ENCODE results near the gene RANGAP1.
A peak's percentile ranks its signal among the peaks of the same experiment; 100 is the strongest.

Gene RANGAP1

DNA sequence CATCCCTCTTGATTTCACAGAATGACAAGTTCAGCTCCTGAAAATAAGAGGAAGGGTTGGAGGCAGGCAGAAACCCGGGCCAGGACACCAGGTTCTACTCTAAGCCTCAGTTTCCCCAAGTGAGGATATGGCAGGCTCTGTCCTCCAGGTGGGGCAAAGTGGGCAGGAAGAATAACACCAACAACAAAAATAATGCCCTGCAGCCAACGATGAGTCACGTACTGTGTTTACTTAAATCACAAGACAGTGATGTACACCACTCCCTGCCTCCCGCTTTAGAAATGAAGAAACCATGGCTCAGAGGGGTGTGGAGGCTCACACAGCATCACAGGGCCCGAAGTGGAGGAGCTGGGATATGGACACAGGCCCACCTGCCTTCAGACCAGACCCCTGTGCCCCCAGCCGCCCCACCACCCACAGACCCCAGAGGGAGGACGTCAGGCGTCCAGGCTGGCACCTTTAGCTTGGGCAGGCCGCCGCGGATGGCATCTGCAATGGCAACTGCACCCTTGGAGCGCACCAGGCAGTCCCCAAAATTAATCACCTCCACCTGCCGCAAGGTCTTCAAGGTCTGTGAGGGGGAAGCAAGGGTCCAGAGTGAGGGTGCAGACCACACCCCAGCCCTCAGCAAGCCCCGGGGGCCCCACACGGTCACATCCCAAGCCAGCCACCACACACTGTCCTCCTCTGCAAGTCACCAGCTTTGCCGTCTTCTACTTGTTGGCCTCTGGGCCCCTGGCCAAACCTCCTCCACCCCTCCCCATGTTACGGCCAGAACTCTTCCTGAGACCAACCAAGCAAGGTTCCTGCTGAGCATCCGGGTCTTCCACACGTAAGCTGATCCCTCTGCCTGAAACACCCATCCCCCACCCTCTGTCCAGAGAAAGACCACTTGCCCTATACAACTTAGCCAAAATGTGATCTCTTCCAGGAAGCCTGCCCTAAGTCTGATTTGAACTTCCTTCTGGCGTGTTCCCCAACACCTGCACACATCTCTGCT is 29.4 kb downstream of the RANGAP1 start:
- TF ChIP-seq, protein P1, sequence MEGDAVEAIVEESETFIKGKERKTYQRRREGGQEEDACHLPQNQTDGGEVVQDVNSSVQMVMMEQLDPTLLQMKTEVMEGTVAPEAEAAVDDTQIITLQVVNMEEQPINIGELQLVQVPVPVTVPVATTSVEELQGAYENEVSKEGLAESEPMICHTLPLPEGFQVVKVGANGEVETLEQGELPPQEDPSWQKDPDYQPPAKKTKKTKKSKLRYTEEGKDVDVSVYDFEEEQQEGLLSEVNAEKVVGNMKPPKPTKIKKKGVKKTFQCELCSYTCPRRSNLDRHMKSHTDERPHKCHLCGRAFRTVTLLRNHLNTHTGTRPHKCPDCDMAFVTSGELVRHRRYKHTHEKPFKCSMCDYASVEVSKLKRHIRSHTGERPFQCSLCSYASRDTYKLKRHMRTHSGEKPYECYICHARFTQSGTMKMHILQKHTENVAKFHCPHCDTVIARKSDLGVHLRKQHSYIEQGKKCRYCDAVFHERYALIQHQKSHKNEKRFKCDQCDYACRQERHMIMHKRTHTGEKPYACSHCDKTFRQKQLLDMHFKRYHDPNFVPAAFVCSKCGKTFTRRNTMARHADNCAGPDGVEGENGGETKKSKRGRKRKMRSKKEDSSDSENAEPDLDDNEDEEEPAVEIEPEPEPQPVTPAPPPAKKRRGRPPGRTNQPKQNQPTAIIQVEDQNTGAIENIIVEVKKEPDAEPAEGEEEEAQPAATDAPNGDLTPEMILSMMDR (conservative IDR thresholded peaks at IDR 0.05), result no peak
- H3K27ac ChIP-seq, result peak overlapping the region; percentile 73

GRCh38 chr22:41254230-41254629 is 31.8 kb downstream of the RANGAP1 start:
- no peak overlapping the region for H3K27ac ChIP-seq
- TF ChIP-seq, protein P1 (conservative IDR thresholded peaks at IDR 0.05), result no peak

- TF ChIP-seq, protein P1 (conservative IDR thresholded peaks at IDR 0.05), result no peak
- H3K27ac ChIP-seq, result no peak overlapping the region
Observed at GRCh38 chr22:41252365-41252764, 33.6 kb downstream of the RANGAP1 start.

DNA sequence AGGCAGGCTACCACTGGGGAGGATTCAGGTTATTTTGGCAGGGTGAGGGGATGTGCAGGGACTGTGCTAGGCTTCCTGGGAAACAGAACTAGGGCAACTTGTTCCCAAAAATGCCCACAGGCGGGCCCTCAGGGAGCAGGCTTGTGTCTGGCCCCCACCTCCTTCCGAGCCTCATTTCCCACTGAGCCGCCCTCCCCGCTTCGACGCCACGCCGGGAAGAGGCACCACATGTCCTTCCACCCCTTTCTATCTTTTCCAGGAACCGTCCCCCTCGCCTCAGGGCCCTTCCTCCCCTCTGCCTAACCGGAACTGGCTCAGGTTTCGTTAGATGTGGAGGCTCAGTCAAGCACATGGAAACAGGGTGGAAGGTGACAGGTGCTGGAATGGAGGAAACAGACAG is 35.9 kb downstream of the RANGAP1 start:
- TF ChIP-seq, protein P1 (conservative IDR thresholded peaks at IDR 0.05), result no peak
- H3K27ac ChIP-seq, result no peak overlapping the region

- H3K27ac ChIP-seq, result no peak overlapping the region
Observed at GRCh38 chr22:41249442-41249841, 36.5 kb downstream of the RANGAP1 start.

GRCh38 chr22:41248758-41249157 is 37.2 kb downstream of the RANGAP1 start:
- TF ChIP-seq, protein P1 (conservative IDR thresholded peaks at IDR 0.05), result no peak
- H3K27ac ChIP-seq, result no peak overlapping the region

More at GRCh38 chr22:41249442-41249841, 36.5 kb downstream of the RANGAP1 start:
- TF ChIP-seq, protein P1 (conservative IDR thresholded peaks at IDR 0.05), result no peak

DNA sequence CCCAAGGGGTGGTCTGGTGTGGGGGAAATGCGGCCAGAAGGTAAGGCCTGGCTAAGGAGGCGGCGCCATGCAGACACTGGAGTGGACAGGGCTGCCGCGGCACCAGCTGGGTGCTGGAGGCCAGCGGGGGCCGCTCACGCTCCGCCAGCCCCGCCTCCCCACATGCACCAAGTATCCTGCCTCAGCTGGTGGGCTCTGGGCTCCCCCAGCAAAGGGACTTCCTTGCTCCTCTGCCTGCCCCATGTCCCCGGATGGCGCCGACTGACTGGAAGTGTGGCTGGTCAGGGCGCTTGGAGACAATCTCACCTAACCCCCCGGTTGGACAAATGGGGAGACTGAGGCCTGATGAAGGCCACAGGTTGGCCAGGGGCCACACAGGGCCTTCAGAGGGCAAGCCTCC is 37.7 kb downstream of the RANGAP1 start:
- TF ChIP-seq, protein P1 (conservative IDR thresholded peaks at IDR 0.05), result no peak
- H3K27ac ChIP-seq, result no peak overlapping the region
